Measurements from ENCODE around the gene PADI1. TPM values are rescaled to one million over a fixed set of nuclear protein-coding genes. Genes with fewer than 3 reads are reported as not detected.
"Not testable (repeated sequence)": the region's sequence is repeated elsewhere in the genome, so short reads cannot be mapped to it uniquely, and the experiment has no call there.

PADI1 gene
- total RNA-seq, 4 donors from 2014 or later: not detected

DNA sequence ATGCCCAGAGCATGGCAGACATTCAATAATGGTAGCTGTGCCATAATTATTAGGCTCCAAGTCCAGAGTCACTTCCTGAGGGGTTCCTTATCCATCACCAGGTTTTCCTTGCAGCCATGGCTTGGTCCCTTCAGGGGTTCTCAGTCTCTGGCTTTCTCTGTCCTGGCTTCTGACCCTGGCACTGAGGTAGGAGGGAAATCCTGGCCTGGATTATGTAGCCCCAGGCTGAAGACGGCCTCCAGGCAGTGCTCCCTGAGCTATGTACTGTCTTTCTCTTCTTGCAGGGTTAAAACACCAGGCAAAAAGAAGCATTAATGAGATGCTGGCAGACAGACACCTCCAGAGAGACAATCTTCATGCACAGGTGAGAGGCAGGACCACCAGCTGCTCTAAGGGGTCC lies 34.5 kb downstream of the PADI1 start:
- no peak for TF ChIP-seq POLR2A (IDR thresholded peaks at IDR 0.05)
- TF ChIP-seq, protein P1, sequence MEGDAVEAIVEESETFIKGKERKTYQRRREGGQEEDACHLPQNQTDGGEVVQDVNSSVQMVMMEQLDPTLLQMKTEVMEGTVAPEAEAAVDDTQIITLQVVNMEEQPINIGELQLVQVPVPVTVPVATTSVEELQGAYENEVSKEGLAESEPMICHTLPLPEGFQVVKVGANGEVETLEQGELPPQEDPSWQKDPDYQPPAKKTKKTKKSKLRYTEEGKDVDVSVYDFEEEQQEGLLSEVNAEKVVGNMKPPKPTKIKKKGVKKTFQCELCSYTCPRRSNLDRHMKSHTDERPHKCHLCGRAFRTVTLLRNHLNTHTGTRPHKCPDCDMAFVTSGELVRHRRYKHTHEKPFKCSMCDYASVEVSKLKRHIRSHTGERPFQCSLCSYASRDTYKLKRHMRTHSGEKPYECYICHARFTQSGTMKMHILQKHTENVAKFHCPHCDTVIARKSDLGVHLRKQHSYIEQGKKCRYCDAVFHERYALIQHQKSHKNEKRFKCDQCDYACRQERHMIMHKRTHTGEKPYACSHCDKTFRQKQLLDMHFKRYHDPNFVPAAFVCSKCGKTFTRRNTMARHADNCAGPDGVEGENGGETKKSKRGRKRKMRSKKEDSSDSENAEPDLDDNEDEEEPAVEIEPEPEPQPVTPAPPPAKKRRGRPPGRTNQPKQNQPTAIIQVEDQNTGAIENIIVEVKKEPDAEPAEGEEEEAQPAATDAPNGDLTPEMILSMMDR (IDR thresholded peaks at IDR 0.05 in 4 of 5, conservative IDR thresholded peaks at IDR 0.05 in 1 of 5): no peak
- intact Hi-C loops (cut with DNase I; ENCODE audit: low total_unique reads): no loop called here
- Histone ChIP-seq H3K27me3 (peaks cover 0 to 2% (median 0%) of the 10 kb centered on the region in 3 donors), H3K9me3 (no peaks in the 10 kb centered on the region), H3K4me3 (no peak overlapping the region), H3K27ac (no peak overlapping the region), H3K36me3 (no peaks in the 10 kb centered on the region), H3K4me1 (peaks cover 0 to under 1% of the 10 kb centered on the region in 2 donors)
- ATAC-seq (no peak), DNase-seq (no peak)
- in situ Hi-C loops (cut with MboI; ENCODE audit: low sequenced_read_pairs in 4 of 4): loop anchor here (5.0 kb wide), 2 partner anchors 112 to 177 kb away; no protein-coding TSS in a partner anchor

DNA sequence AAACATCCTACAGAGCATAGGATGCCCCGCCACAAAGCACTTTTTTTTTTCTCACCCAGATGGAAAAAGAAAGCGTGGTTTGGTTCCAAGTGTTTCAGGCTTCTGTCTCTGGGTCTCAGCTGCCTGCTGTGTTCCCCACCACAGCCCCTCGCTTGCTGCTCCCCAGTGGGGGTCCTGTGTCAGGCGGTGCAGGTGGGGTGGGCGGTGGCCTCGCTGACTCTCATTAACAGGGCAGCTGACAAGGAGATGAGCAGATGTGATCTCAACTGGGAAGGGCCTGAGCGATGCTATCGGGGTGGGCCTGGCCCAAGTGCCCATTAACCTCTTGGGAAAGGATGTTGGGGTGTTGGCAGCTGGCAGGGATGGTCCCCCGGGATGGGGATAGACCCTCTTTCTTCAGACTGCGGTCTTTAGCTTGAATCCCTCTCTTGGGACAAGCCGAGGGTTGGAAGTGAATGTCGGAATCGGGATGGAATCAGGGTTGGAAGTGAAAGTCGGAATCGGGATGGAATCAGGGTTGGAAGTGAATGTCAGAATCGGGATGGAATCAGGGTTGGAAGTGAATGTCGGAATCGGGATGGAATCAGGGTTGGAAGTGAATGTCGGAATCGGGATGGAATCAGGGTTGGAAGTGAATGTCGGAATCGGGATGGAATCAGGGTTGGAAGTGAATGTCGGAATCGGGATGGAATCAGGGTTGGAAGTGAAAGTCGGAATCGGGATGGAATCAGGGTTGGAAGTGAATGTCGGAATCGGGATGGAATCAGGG lies 36.3 kb downstream of the PADI1 start:
- DNase-seq; ATAC-seq; H3K9me3 ChIP-seq; in situ Hi-C loops (cut with MboI; ENCODE audit: low sequenced_read_pairs in 4 of 4); H3K4me1 ChIP-seq; H3K27me3 ChIP-seq; H3K36me3 ChIP-seq; H3K27ac ChIP-seq; intact Hi-C loops (cut with DNase I; ENCODE audit: low total_unique reads); H3K4me3 ChIP-seq: not testable (repeated sequence)

DNA sequence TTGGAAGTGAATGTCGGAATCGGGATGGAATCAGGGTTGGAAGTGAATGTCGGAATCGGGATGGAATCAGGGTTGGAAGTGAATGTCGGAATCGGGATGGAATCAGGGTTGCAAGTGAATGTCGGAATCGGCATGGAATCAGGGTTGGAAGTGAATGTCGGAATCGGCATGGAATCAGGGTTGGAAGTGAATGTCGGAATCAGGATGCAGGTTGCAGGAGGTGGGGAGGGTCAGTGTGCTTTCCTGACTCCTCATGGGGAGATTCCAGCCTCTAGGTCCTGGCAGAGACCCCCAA lies 36.8 kb downstream of the PADI1 start:
- H3K4me1 ChIP-seq; H3K27me3 ChIP-seq; DNase-seq; in situ Hi-C loops (cut with MboI; ENCODE audit: low sequenced_read_pairs in 4 of 4); ATAC-seq; H3K4me3 ChIP-seq; intact Hi-C loops (cut with DNase I; ENCODE audit: low total_unique reads); H3K9me3 ChIP-seq; H3K27ac ChIP-seq; H3K36me3 ChIP-seq: not testable (repeated sequence)

DNA sequence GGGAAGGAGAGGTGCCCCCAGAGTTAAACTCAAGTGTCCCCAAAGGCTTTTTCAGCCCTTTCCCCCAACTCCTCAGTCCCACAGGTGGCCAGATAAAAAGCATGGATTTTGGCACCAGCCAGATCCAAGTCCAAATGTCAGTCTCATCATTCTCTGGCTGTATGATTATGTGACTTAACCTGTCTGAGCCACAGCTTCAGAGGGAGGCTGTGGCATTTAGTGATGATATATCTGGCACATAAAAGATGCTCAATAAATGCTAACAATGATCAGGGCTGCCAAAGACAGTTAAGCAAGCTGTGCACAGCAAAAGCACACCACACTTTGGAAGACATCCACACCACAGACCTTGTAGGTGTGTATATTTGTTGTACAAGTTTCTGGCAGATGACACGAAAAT lies 38.3 kb downstream of the PADI1 start:
- no peak for ATAC-seq
- peaks cover 0 to 2% (median 0%) of the 10 kb centered on the region in 3 donors for H3K27me3 ChIP-seq
- no peak for TF ChIP-seq POLR2A (IDR thresholded peaks at IDR 0.05)
- TF ChIP-seq, protein P1 (IDR thresholded peaks at IDR 0.05 in 4 of 5, conservative IDR thresholded peaks at IDR 0.05 in 1 of 5): no peak
- no peak for DNase-seq
- H3K4me1 ChIP-seq: no peaks in the 10 kb centered on the region
- no peak overlapping the region for H3K4me3 ChIP-seq
- H3K36me3 ChIP-seq: no peaks in the 10 kb centered on the region
- intact Hi-C loops (cut with DNase I; ENCODE audit: low total_unique reads) (no loop called here), in situ Hi-C loops (cut with MboI; ENCODE audit: low sequenced_read_pairs in 4 of 4) (no loop called here)
- H3K9me3 ChIP-seq: no peaks in the 10 kb centered on the region
- H3K27ac ChIP-seq: no peak overlapping the region

DNA sequence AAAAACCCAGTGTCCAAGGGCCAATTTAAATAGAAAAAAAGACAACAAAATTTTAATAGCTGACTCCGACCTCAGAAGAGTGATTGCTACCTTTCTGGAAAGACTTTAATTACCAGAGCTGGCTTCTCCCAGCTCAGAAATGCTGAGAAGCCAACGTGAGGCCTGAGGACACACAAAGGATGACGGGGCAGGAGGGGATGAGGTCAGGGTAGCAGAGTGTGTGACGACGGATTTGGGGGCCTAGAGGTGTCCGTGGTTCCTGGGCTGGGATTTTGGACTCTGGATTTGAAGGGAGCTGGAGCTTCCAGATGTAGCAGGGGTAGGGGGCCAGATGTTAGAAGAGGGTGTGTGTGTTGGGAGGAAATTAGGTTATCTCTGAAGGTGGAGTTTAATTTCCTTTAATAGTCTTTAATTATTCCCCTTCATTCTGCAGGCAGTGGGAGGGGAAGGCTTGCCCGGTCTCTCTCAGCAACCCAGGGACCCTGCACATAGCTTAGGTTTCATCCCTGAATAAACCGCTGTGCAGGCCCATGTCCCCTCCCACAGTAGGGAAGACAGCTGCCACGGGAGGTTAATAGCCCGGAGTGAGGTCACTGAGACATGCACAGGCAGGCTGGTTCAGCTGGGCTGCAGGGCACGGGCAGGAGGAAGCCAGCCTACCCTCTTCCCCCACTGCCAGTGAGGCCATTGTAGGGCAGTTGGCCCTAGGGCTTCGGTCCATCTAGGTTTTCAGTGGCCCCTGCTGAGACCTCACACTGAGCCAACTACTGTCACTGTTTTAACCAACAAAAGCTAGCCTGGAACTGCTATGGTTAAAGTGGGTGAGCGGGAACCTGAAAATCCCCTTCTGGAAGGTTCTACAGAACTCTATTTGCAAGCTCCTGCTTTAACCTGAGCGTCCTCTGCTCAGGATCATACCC lies 40.2 kb downstream of the PADI1 start:
- in situ Hi-C loops (cut with MboI; ENCODE audit: low sequenced_read_pairs in 4 of 4): no loop called here

More for the DNA sequence above, 40.2 kb downstream of the PADI1 start:
- intact Hi-C loops (cut with DNase I; ENCODE audit: low total_unique reads): no loop called here
- no peak overlapping the region for H3K27ac ChIP-seq
- TF ChIP-seq POLR2A (IDR thresholded peaks at IDR 0.05): no peak
- TF ChIP-seq, protein P1 (IDR thresholded peaks at IDR 0.05 in 4 of 5, conservative IDR thresholded peaks at IDR 0.05 in 1 of 5): no peak
- no peaks in the 10 kb centered on the region for H3K4me1 ChIP-seq
- no peaks in the 10 kb centered on the region for H3K9me3 ChIP-seq
- no peak overlapping the region for H3K4me3 ChIP-seq
- no peaks in the 10 kb centered on the region for H3K36me3 ChIP-seq
- peaks cover 0 to 5% (median 0%) of the 10 kb centered on the region in 3 donors for H3K27me3 ChIP-seq
- DNase-seq (no peak), ATAC-seq (no peak)

All from gastrocnemius medialis (tissue), 4 donors.